T-helper 22 cell (primary cell): ENCODE data around the gene MEG3.

ENCODE experiments used
- DNase-seq: peaks from one replicate; pipeline ENCODE4 v3.0.0-alpha.2; 2020; ENCODE audit warnings: low read depth

MEG3 gene

GRCh38 chr14:100825713-100826331 is at the start of gene MEG3:
Gene MEG3 (plus strand): TSS chr14:100826118.
- DNase-seq: no peak

GRCh38 chr14:100776681-100777365 is 49.1 kb upstream of the MEG3 start:
- DNase-seq: no peak

- DNase-seq: no peak
Observed at GRCh38 chr14:100777366-100777817, 48.5 kb upstream of the MEG3 start.

- DNase-seq: no peak
Observed at GRCh38 chr14:100777818-100778525, 47.9 kb upstream of the MEG3 start.

GRCh38 chr14:100778526-100778882 is 47.4 kb upstream of the MEG3 start:
- no peak for DNase-seq

- DNase-seq: no peak
Observed at GRCh38 chr14:100778951-100779690, 46.8 kb upstream of the MEG3 start.

- no peak for DNase-seq
Observed at GRCh38 chr14:100779691-100780080, 46.2 kb upstream of the MEG3 start.

- no peak for DNase-seq
Observed at GRCh38 chr14:100780246-100780645, 45.7 kb upstream of the MEG3 start.

- no peak for DNase-seq
Observed at GRCh38 chr14:100780646-100781355, 45.1 kb upstream of the MEG3 start.

- no peak for DNase-seq
Observed at GRCh38 chr14:100781952-100782351, 44.0 kb upstream of the MEG3 start.

- no peak for DNase-seq
Observed at GRCh38 chr14:100782516-100783320, 43.2 kb upstream of the MEG3 start.

- no peak for DNase-seq
Observed at GRCh38 chr14:100783630-100784370, 42.1 kb upstream of the MEG3 start.

GRCh38 chr14:100784523-100785337 is 41.2 kb upstream of the MEG3 start:
- DNase-seq: no peak

GRCh38 chr14:100785338-100785615 is 40.6 kb upstream of the MEG3 start:
- DNase-seq: no peak

GRCh38 chr14:100785626-100786025 is 40.3 kb upstream of the MEG3 start:
- no peak for DNase-seq

- no peak for DNase-seq
Observed at GRCh38 chr14:100786131-100786530, 39.8 kb upstream of the MEG3 start.

- no peak for DNase-seq
Observed at GRCh38 chr14:100786576-100787219, 39.2 kb upstream of the MEG3 start.

- DNase-seq: no peak
Observed at GRCh38 chr14:100787659-100788058, 38.3 kb upstream of the MEG3 start.

- DNase-seq: no peak
Observed at GRCh38 chr14:100788517-100788916, 37.4 kb upstream of the MEG3 start.
